Panc1 (cell line): ENCODE results near the gene GFRA1. TPM values are rescaled to one million over a fixed set of nuclear protein-coding genes. Genes with fewer than 3 reads are reported as not detected.

Experiments
- ATAC-seq: fragments of 200-7000 bp; cut with Tn5 transposase; 2 replicates; pipeline ENCODE4 v1.9.1; 2020; ENCODE audit warnings: mild to moderate bottlenecking, moderate library complexity
- BruUV-seq: library from RNA; stranded (reverse); fragments of 400-500 nt; replicated peaks from 2 replicates; lab custom pipeline; 2021; lab: Mats Ljungman, UMichigan
- CTCF ChIA-PET: fragments of 300-600 bp; sonication (Branson Sonifier 250); formaldehyde crosslinking; loops from one replicate; lab custom pipeline; 2022; ENCODE audit warnings: antibody characterized with exemption; lab: Charles Lee
- POLR2A ChIA-PET: fragments of 300-600 bp; sonication (Branson Sonifier 250); formaldehyde crosslinking; loops from one replicate; lab custom pipeline; 2022; ENCODE audit warnings: antibody characterized with exemption; lab: Charles Lee
- DNase-seq: peaks from one replicate; pipeline ENCODE4 v3.0.0-alpha.2; 2010; ENCODE audit warnings: low read depth, low spot score
- H3K27ac ChIP-seq: 2 replicates; pipeline ENCODE4 v1.5.1; 2011; ENCODE audit warnings: mild to moderate bottlenecking, low read length, inconsistent platforms
- H3K27me3 ChIP-seq: fragments of 200-500 bp; sonication (Bioruptor generic); 2 replicates; pipeline ENCODE4 v1.6.0; 2014; ENCODE audit warnings: low read length, inconsistent platforms; ENCODE audit not compliant: control insufficient read depth, insufficient read depth
- H3K36me3 ChIP-seq: fragments of 200-500 bp; sonication (Bioruptor generic); 2 replicates; pipeline ENCODE4 v1.5.1; 2014; ENCODE audit warnings: inconsistent platforms, mild to moderate bottlenecking, low read length, moderate library complexity; ENCODE audit not compliant: control insufficient read depth, insufficient read depth
- H3K4me1 ChIP-seq: 2 replicates; pipeline ENCODE4 v1.5.1; 2011; ENCODE audit warnings: inconsistent platforms, mild to moderate bottlenecking, low read length, moderate library complexity; ENCODE audit not compliant: control insufficient read depth, insufficient read depth
- H3K4me3 ChIP-seq, 2 experiments: 2 replicates each; pipeline ENCODE4 v1.5.1; 2011 to 2012; ENCODE audit warnings: low read depth in 2 of 2, low read length in 2 of 2, mild to moderate bottlenecking in 2 of 2, inconsistent platforms in 1 of 2, moderate library complexity in 1 of 2
- H3K9me3 ChIP-seq: fragments of 200-500 bp; sonication (Bioruptor generic); 2 replicates; pipeline ENCODE4 v1.5.1; 2014; ENCODE audit warnings: low read depth, mild to moderate bottlenecking, inconsistent platforms, low read length, moderate library complexity; ENCODE audit not compliant: control insufficient read depth, insufficient read depth
- POLR2AphosphoS5 ChIP-seq: IDR thresholded peaks from 2 replicates; pipeline ENCODE4 v1.6.1; 2012; ENCODE audit warnings: mild to moderate bottlenecking, low read depth, low read length, moderate library complexity
- SIN3A ChIP-seq: IDR thresholded peaks from 2 replicates; pipeline ENCODE4 v1.6.1; 2012; ENCODE audit warnings: low read depth, mild to moderate bottlenecking, low read length, moderate library complexity, borderline replicate concordance; ENCODE audit not compliant: insufficient read depth
- TCF7L2 ChIP-seq: IDR thresholded peaks from 2 replicates; pipeline ENCODE4 v1.6.1; 2011; ENCODE audit warnings: mild to moderate bottlenecking, low read depth, low read length, inconsistent platforms
- in situ Hi-C: cut with HindIII; loops from 2 replicates; pipeline ENCODE4 v1.10.0; 2016; ENCODE audit warnings: low sequenced_read_pairs, low pct_unique_long_range_greater_than_20kb
- intact Hi-C: fragments of 100-400 bp; cut with micrococcal nuclease; formaldehyde crosslinking; loops from one replicate; pipeline ENCODE4 v1.10.0; 2022; ENCODE audit not compliant: unreplicated experiment
- total RNA-seq: library from RNA; stranded (reverse); gene quantifications from one replicate; pipeline ENCODE4 v1.2.1, GENCODE V29; 2021; ENCODE audit not compliant: unreplicated experiment
- TF ChIP-seq, protein P1 (sequence below): fragments of 450-650 bp; IDR thresholded peaks from 2 replicates; pipeline ENCODE4 v1.5.1; 2017; ENCODE audit warnings: mild to moderate bottlenecking
- TF ChIP-seq, protein P2 (sequence below), 2 experiments: IDR thresholded peaks; 2 replicates each; pipeline ENCODE4 v1.6.1; 2011 to 2012; ENCODE audit warnings: low read depth in 2 of 2, control low read depth in 1 of 2, low read length in 1 of 2, mild to moderate bottlenecking in 1 of 2, moderate library complexity in 1 of 2; ENCODE audit not compliant: insufficient read depth in 1 of 2

The GFRA1 gene
- total RNA-seq, 1 experiment from 2014 or later, result 0.10 TPM

DNA sequence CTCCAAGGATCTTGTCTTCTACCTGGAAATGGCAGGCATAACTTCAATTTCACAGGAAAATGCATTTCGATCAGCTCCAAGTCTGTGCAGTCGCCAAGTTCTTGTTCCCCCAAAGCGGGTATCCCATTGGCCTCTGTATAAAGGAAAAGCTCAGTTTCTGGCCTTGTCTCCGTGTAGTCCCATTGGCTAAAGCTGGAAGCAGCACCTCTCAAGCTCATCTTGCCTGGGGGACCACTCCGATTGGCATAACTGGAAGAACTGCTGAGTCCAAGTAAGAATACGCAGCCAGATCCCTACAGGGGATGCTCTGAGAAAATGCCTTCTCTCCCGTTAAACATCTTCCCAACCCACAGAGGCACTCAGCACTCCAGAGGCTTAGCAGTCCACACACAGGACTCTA lies 205.2 kb downstream of the GFRA1 start:
- ChIA-PET POLR2A (no interaction called here), CTCF (no interaction called here)
- Histone ChIP-seq H3K9me3 (no peaks in the 10 kb centered on the region), H3K4me3 (no peak overlapping the region), H3K4me1 (no peaks in the 10 kb centered on the region), H3K36me3 (no peaks in the 10 kb centered on the region), H3K27me3 (peaks cover 11% of the 10 kb centered on the region), H3K27ac (no peak overlapping the region)
- no peak for DNase-seq
- no peak for ATAC-seq
- no peak for TF ChIP-seq TCF7L2
- no peak for TF ChIP-seq POLR2AphosphoS5
- TF ChIP-seq, protein P1, sequence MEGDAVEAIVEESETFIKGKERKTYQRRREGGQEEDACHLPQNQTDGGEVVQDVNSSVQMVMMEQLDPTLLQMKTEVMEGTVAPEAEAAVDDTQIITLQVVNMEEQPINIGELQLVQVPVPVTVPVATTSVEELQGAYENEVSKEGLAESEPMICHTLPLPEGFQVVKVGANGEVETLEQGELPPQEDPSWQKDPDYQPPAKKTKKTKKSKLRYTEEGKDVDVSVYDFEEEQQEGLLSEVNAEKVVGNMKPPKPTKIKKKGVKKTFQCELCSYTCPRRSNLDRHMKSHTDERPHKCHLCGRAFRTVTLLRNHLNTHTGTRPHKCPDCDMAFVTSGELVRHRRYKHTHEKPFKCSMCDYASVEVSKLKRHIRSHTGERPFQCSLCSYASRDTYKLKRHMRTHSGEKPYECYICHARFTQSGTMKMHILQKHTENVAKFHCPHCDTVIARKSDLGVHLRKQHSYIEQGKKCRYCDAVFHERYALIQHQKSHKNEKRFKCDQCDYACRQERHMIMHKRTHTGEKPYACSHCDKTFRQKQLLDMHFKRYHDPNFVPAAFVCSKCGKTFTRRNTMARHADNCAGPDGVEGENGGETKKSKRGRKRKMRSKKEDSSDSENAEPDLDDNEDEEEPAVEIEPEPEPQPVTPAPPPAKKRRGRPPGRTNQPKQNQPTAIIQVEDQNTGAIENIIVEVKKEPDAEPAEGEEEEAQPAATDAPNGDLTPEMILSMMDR, result no peak
- no peak for TF ChIP-seq SIN3A
- TF ChIP-seq, protein P2, sequence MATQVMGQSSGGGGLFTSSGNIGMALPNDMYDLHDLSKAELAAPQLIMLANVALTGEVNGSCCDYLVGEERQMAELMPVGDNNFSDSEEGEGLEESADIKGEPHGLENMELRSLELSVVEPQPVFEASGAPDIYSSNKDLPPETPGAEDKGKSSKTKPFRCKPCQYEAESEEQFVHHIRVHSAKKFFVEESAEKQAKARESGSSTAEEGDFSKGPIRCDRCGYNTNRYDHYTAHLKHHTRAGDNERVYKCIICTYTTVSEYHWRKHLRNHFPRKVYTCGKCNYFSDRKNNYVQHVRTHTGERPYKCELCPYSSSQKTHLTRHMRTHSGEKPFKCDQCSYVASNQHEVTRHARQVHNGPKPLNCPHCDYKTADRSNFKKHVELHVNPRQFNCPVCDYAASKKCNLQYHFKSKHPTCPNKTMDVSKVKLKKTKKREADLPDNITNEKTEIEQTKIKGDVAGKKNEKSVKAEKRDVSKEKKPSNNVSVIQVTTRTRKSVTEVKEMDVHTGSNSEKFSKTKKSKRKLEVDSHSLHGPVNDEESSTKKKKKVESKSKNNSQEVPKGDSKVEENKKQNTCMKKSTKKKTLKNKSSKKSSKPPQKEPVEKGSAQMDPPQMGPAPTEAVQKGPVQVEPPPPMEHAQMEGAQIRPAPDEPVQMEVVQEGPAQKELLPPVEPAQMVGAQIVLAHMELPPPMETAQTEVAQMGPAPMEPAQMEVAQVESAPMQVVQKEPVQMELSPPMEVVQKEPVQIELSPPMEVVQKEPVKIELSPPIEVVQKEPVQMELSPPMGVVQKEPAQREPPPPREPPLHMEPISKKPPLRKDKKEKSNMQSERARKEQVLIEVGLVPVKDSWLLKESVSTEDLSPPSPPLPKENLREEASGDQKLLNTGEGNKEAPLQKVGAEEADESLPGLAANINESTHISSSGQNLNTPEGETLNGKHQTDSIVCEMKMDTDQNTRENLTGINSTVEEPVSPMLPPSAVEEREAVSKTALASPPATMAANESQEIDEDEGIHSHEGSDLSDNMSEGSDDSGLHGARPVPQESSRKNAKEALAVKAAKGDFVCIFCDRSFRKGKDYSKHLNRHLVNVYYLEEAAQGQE (IDR thresholded peaks at IDR 0.05; ENCODE audit: insufficient read depth in 1 of 2, low read depth in 2 of 2, low read length in 1 of 2), result no peak
- intact Hi-C loops (no loop called here), in situ Hi-C loops (no loop called here)
- no TSS peak for BruUV-seq

DNA sequence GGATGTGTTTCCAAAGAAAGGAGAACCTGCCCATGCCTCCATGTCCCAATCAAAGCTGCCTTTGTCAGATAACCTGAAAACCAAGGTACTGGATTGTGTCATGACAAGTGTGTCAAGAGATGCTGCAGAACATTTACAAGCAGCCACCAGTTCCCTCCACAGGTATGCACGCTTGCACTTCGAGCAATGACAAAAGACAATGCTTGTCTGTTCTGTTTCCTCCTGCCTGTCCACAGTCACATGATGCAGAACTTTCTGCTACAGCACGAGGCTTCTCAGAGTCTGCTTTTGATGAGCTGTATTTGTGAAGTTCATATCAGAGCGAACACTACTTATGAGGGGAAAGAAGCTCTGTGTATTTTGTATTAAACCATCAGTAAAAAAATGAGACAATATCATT lies 209.9 kb downstream of the GFRA1 start:
- intact Hi-C loops (no loop called here), in situ Hi-C loops (no loop called here)
- H3K9me3 ChIP-seq, result no peaks in the 10 kb centered on the region
- peaks cover 20% of the 10 kb centered on the region for H3K27me3 ChIP-seq
- H3K4me3 ChIP-seq, result no peak overlapping the region
- DNase-seq, result no peak
- ChIA-PET CTCF (no interaction called here), POLR2A (no interaction called here)
- H3K27ac ChIP-seq, result no peak overlapping the region
- no peak for TF ChIP-seq TCF7L2
- TF ChIP-seq, protein P2 (IDR thresholded peaks at IDR 0.05; ENCODE audit: insufficient read depth in 1 of 2, low read depth in 2 of 2, low read length in 1 of 2), result no peak
- TF ChIP-seq, protein P1, result no peak
- TF ChIP-seq POLR2AphosphoS5, result no peak
- no peak for TF ChIP-seq SIN3A
- no peak for ATAC-seq
- no TSS peak for BruUV-seq
- H3K36me3 ChIP-seq, result no peaks in the 10 kb centered on the region
- no peaks in the 10 kb centered on the region for H3K4me1 ChIP-seq
